ENCODE data around the gene MDFI. TPM values are rescaled to one million over a fixed set of nuclear protein-coding genes. Genes with fewer than 3 reads are reported as not detected.

Gene MDFI
- total RNA-seq, 1 donor, result 0.09 TPM

DNA sequence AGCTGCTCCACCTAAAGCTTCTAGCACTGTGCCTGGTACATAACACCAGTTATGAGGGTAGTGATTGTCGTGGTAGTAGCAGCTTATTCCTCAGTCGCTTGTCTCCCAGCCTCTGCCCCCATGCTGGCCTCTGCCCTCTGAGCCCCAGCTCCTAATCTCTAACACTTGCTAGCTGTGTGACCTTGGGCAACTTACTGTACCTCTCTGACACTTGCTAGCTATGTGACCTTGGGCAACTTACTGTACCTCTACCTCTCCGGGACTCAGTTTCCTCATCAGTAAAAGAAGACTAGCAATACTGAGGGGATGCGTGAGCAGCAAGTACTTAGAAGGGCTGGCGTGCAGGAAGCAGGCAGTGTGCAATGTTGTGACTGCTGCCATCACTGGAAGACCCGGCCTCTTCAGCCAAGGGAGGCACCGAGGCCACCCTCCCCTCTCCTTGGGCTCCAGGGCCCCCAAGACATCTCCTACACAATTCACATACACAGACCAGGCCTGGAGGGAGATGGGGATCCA is 9.9 kb downstream of the MDFI start:
- no peak overlapping the region for H3K4me3 ChIP-seq (ENCODE audit: low read depth, low read length)
- DNase-seq (ENCODE audit: low read depth), result no peak
- TF ChIP-seq CTCF (IDR thresholded peaks at IDR 0.05; ENCODE audit: insufficient read depth, low read length), result no peak

DNA sequence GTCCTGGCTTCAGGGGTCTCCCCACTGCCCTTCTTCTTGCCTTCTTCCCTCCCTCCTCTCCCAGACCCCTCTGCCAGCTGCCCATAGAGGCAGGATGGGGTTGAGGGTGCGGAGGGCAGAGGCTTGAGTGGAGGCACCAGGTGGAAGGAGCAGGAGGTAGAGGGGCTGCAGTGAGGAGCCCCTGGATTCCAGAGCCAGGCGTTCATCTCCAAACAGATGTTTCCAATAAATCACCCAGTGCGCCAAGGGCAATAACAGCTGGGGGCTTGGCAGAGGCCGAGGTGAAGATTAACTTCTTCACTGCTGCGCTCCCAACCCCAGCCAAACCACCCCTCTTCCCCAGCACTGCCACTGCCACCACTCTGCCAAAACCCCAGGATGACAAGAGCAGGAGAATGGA is 10.7 kb downstream of the MDFI start:
- no peak overlapping the region for H3K4me3 ChIP-seq (ENCODE audit: low read depth, low read length)
- no peak for TF ChIP-seq CTCF (IDR thresholded peaks at IDR 0.05; ENCODE audit: insufficient read depth, low read length)
- no peak for DNase-seq (ENCODE audit: low read depth)

- TF ChIP-seq CTCF (IDR thresholded peaks at IDR 0.05; ENCODE audit: insufficient read depth, low read length), result no peak
- no peak for DNase-seq (ENCODE audit: low read depth)
- H3K4me3 ChIP-seq (ENCODE audit: low read depth, low read length), result no peak overlapping the region
Measured at GRCh38 chr6:41649596-41649995, 11.3 kb downstream of the MDFI start.

DNA sequence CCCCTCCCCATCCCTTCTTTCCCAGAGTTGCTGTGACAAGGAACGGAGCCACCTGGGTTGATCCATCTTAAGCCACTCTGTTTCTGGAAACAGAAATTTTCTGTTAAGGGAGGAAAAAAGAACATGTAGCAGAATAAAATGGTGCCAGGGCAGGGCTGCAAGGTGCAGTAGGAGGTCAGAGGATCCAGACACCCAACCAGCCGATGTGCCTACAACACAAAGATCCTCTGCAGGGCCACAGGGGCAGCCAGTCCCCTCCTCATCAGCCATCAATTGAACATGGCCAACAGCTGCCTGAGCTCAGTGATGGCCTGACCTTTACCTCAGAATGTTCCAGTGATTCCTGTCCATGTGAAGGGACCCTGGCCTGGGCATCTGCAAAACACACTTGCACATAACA is 11.9 kb downstream of the MDFI start:
- no peak overlapping the region for H3K4me3 ChIP-seq (ENCODE audit: low read depth, low read length)
- TF ChIP-seq CTCF (IDR thresholded peaks at IDR 0.05; ENCODE audit: insufficient read depth, low read length), result no peak
- DNase-seq (ENCODE audit: low read depth), result no peak

- no peak for TF ChIP-seq CTCF (IDR thresholded peaks at IDR 0.05; ENCODE audit: insufficient read depth, low read length)
- no peak for DNase-seq (ENCODE audit: low read depth)
- H3K4me3 ChIP-seq (ENCODE audit: low read depth, low read length), result no peak overlapping the region
Measured at GRCh38 chr6:41651246-41651961, 13.1 kb downstream of the MDFI start.

GRCh38 chr6:41651962-41652657 is 13.8 kb downstream of the MDFI start:
- H3K4me3 ChIP-seq (ENCODE audit: low read depth, low read length), result no peak overlapping the region
- no peak for TF ChIP-seq CTCF (IDR thresholded peaks at IDR 0.05; ENCODE audit: insufficient read depth, low read length)
- no peak for DNase-seq (ENCODE audit: low read depth)

Data from fibroblast of the aortic adventitia (primary cell).